PC-3 (cell line): ENCODE data around the gene TLR8.

ENCODE experiments used
- CTCF ChIP-seq: fragments of 300-600 bp; sonication (generic); conservative IDR thresholded peaks from 2 replicates; pipeline ENCODE4 v1.5.1; 2017; ENCODE audit warnings: antibody characterized with exemption, low read depth, mild to moderate bottlenecking, low read length
- EZH2 ChIP-seq: fragments of 300-600 bp; sonication (generic); IDR thresholded peaks from one replicate; pipeline ENCODE4 v1.6.1; 2017; ENCODE audit warnings: antibody characterized with exemption, mild to moderate bottlenecking, low read length; ENCODE audit not compliant: unreplicated experiment
- EZH2phosphoT487 ChIP-seq: fragments of 300-600 bp; sonication (generic); IDR thresholded peaks from 2 replicates; pipeline ENCODE4 v1.6.1; 2018; ENCODE audit warnings: mild to moderate bottlenecking, antibody characterized with exemption, low read length, borderline replicate concordance

GRCh38 chrX:12874581-12874980, 31.8 kb upstream of the TLR8 start:
- no peak for TF ChIP-seq CTCF
- TF ChIP-seq EZH2phosphoT487 = no peak
- TF ChIP-seq EZH2 = no peak
